ENCODE measurements around the gene SELENOH. TPM values are rescaled to one million over a fixed set of nuclear protein-coding genes. Genes with fewer than 3 reads are reported as not detected.
A peak's percentile ranks its signal among the peaks of the same experiment; 100 is the strongest.
"Not testable (repeated sequence)": the region's sequence is repeated elsewhere in the genome, so short reads cannot be mapped to it uniquely, and the experiment has no call there.

The SELENOH gene
- total RNA-seq, result 211 and 232 TPM in 2 replicates

- intact Hi-C loops (cut with micrococcal nuclease), result loop anchor here (1.0 to 2.0 kb wide), 14 partner anchors 15 to 1927 kb away; partner anchors contain the start of genes CLP1, MED19, PATL1 and SSRP1
- peak within 1 kb of the TSS; percentile 95 for H3K27ac Mint-ChIP-seq
- no peaks in the 10 kb centered on the region for H3K27me3 Mint-ChIP-seq (ENCODE audit: insufficient read depth)
- peak; percentile 93 for DNase-seq (ENCODE audit: low spot score)
- peak within 1 kb of the TSS; percentile 98 for H3K4me3 Mint-ChIP-seq
- H3K4me1 Mint-ChIP-seq (ENCODE audit: low read depth), result peaks cover 46% of the 10 kb centered on the region
- no peaks in the 10 kb centered on the region for H3K9me3 Mint-ChIP-seq
- peaks cover 56% of the 10 kb centered on the region for H3K36me3 Mint-ChIP-seq (ENCODE audit: low read depth)
Measured at GRCh38 chr11:57741132-57742086, at the start of gene SELENOH. TSS of gene SELENOH (plus strand) at chr11:57741491. CDS start at chr11:57741596, 105 bp downstream.

- intact Hi-C loops (cut with micrococcal nuclease), result no loop called here
- Mint-ChIP-seq H3K9me3 (no peaks in the 10 kb centered on the region), H3K4me3 (no peak overlapping the region), H3K4me1 (ENCODE audit: low read depth) (no peaks in the 10 kb centered on the region), H3K27ac (no peak overlapping the region), H3K27me3 (ENCODE audit: insufficient read depth) (no peaks in the 10 kb centered on the region), H3K36me3 (ENCODE audit: low read depth) (peaks cover 34% of the 10 kb centered on the region)
- no peak for DNase-seq (ENCODE audit: low spot score)
Measured at GRCh38 chr11:57698843-57699365, 42.4 kb upstream of the SELENOH start.

GRCh38 chr11:57699813-57700212 lies 41.5 kb upstream of the SELENOH start:
- peaks cover 43% of the 10 kb centered on the region for H3K36me3 Mint-ChIP-seq (ENCODE audit: low read depth)
- H3K27ac Mint-ChIP-seq, result no peak overlapping the region
- H3K27me3 Mint-ChIP-seq (ENCODE audit: insufficient read depth), result no peaks in the 10 kb centered on the region
- intact Hi-C loops (cut with micrococcal nuclease), result no loop called here
- DNase-seq (ENCODE audit: low spot score), result no peak
- H3K9me3 Mint-ChIP-seq, result no peaks in the 10 kb centered on the region
- H3K4me3 Mint-ChIP-seq, result no peak overlapping the region
- H3K4me1 Mint-ChIP-seq (ENCODE audit: low read depth), result no peaks in the 10 kb centered on the region

GRCh38 chr11:57700425-57700824 lies 40.9 kb upstream of the SELENOH start:
- intact Hi-C loops (cut with micrococcal nuclease), result no loop called here
- Mint-ChIP-seq H3K27ac (no peak overlapping the region), H3K27me3 (ENCODE audit: insufficient read depth) (no peaks in the 10 kb centered on the region), H3K4me1 (ENCODE audit: low read depth) (no peaks in the 10 kb centered on the region), H3K4me3 (no peak overlapping the region), H3K9me3 (no peaks in the 10 kb centered on the region), H3K36me3 (ENCODE audit: low read depth) (peaks cover 46% of the 10 kb centered on the region)
- DNase-seq (ENCODE audit: low spot score), result no peak

GRCh38 chr11:57703341-57703740 lies 38.0 kb upstream of the SELENOH start:
- no peak for DNase-seq (ENCODE audit: low spot score)
- Mint-ChIP-seq H3K27ac (no peak overlapping the region), H3K4me3 (no peak overlapping the region), H3K4me1 (ENCODE audit: low read depth) (peaks cover 8% of the 10 kb centered on the region), H3K9me3 (no peaks in the 10 kb centered on the region), H3K36me3 (ENCODE audit: low read depth) (peaks cover 47% of the 10 kb centered on the region), H3K27me3 (ENCODE audit: insufficient read depth) (no peaks in the 10 kb centered on the region)
- intact Hi-C loops (cut with micrococcal nuclease), result no loop called here

- Mint-ChIP-seq H3K27me3 (ENCODE audit: insufficient read depth) (no peaks in the 10 kb centered on the region), H3K27ac (peak overlapping the region; percentile 48), H3K36me3 (ENCODE audit: low read depth) (peaks cover 42% of the 10 kb centered on the region), H3K4me1 (ENCODE audit: low read depth) (peaks cover 20% of the 10 kb centered on the region), H3K4me3 (no peak overlapping the region), H3K9me3 (no peaks in the 10 kb centered on the region)
- DNase-seq (ENCODE audit: low spot score), result no peak
- intact Hi-C loops (cut with micrococcal nuclease), result no loop called here
Measured at GRCh38 chr11:57704932-57705331, 36.4 kb upstream of the SELENOH start.

GRCh38 chr11:57705432-57705831 lies 35.9 kb upstream of the SELENOH start:
- intact Hi-C loops (cut with micrococcal nuclease); H3K27ac Mint-ChIP-seq; H3K4me3 Mint-ChIP-seq; H3K27me3 Mint-ChIP-seq (ENCODE audit: insufficient read depth); DNase-seq (ENCODE audit: low spot score); H3K9me3 Mint-ChIP-seq: not testable (repeated sequence)
- H3K4me1 Mint-ChIP-seq (ENCODE audit: low read depth), result peaks cover 25% of the 10 kb centered on the region
- H3K36me3 Mint-ChIP-seq (ENCODE audit: low read depth), result peaks cover 42% of the 10 kb centered on the region

GRCh38 chr11:57709802-57710367 lies 31.4 kb upstream of the SELENOH start:
- H3K4me1 Mint-ChIP-seq (ENCODE audit: low read depth), result peaks cover 55% of the 10 kb centered on the region
- no peak for DNase-seq (ENCODE audit: low spot score)
- H3K9me3 Mint-ChIP-seq, result no peaks in the 10 kb centered on the region
- peak overlapping the region; percentile 97 for H3K4me3 Mint-ChIP-seq
- peak overlapping the region; percentile 21 for H3K27ac Mint-ChIP-seq
- peaks cover 27% of the 10 kb centered on the region for H3K36me3 Mint-ChIP-seq (ENCODE audit: low read depth)
- no peaks in the 10 kb centered on the region for H3K27me3 Mint-ChIP-seq (ENCODE audit: insufficient read depth)
- intact Hi-C loops (cut with micrococcal nuclease), result loop anchor here (10.0 kb wide), 1 partner anchor 1845 kb away; no protein-coding TSS in a partner anchor

- Mint-ChIP-seq H3K27me3 (ENCODE audit: insufficient read depth) (no peaks in the 10 kb centered on the region), H3K4me1 (ENCODE audit: low read depth) (peaks cover 55% of the 10 kb centered on the region), H3K9me3 (no peaks in the 10 kb centered on the region), H3K27ac (peak within 1 kb of the TSS; percentile 94), H3K4me3 (peak within 1 kb of the TSS; percentile 97), H3K36me3 (ENCODE audit: low read depth) (peaks cover 22% of the 10 kb centered on the region)
- intact Hi-C loops (cut with micrococcal nuclease), result loop anchor here (1.0 to 10.0 kb wide), 13 partner anchors 30 to 1843 kb away; partner anchors contain the start of genes CLP1, SELENOH, SSRP1 and TIMM10
- DNase-seq (ENCODE audit: low spot score), result peak; percentile 74
Measured at GRCh38 chr11:57711414-57712255, 29.7 kb upstream of the SELENOH start, which contains the start of gene MED19. TSS of gene MED19 (minus strand) at chr11:57712215. CDS start at chr11:57712179, 36 bp downstream.

- intact Hi-C loops (cut with micrococcal nuclease), result loop anchor here (1.0 to 10.0 kb wide), 12 partner anchors 29 to 1842 kb away; partner anchors contain the start of genes CLP1, SELENOH, SSRP1 and TIMM10
- peaks cover 53% of the 10 kb centered on the region for H3K4me1 Mint-ChIP-seq (ENCODE audit: low read depth)
- peak within 1 kb of the TSS; percentile 97 for H3K4me3 Mint-ChIP-seq
- DNase-seq (ENCODE audit: low spot score), result peak; percentile 88
- H3K36me3 Mint-ChIP-seq (ENCODE audit: low read depth), result peaks cover 20% of the 10 kb centered on the region
- peak within 1 kb of the TSS; percentile 94 for H3K27ac Mint-ChIP-seq
- no peaks in the 10 kb centered on the region for H3K27me3 Mint-ChIP-seq (ENCODE audit: insufficient read depth)
- no peaks in the 10 kb centered on the region for H3K9me3 Mint-ChIP-seq
Measured at GRCh38 chr11:57712256-57713150, 28.8 kb upstream of the SELENOH start, which contains the start of gene TMX2. TSS of gene TMX2 (plus strand) at chr11:57712593. CDS start at chr11:57712619, 26 bp downstream.

GRCh38 chr11:57713835-57714234 lies 27.5 kb upstream of the SELENOH start:
- intact Hi-C loops (cut with micrococcal nuclease), result loop anchor here (10.0 kb wide), 1 partner anchor 1841 kb away; no protein-coding TSS in a partner anchor
- Mint-ChIP-seq H3K4me1 (ENCODE audit: low read depth) (peaks cover 42% of the 10 kb centered on the region), H3K27me3 (ENCODE audit: insufficient read depth) (no peaks in the 10 kb centered on the region), H3K9me3 (no peaks in the 10 kb centered on the region), H3K4me3 (peak overlapping the region; percentile 97), H3K36me3 (ENCODE audit: low read depth) (peaks cover 17% of the 10 kb centered on the region), H3K27ac (peak overlapping the region; percentile 94)
- no peak for DNase-seq (ENCODE audit: low spot score)
